OCI-LY7 (cell line): ENCODE measurements around the gene AFF3. TPM values are rescaled to one million over a fixed set of nuclear protein-coding genes. Genes with fewer than 3 reads are reported as not detected.

ENCODE experiments used
- BruUV-seq: library from RNA; stranded (reverse); fragments of 400-500 nt; replicated peaks from 2 replicates; lab custom pipeline; 2021; lab: Mats Ljungman, UMichigan
- CTCF ChIA-PET: fragments of 300-600 bp; sonication (Branson Sonifier 250); formaldehyde crosslinking; loops from one replicate; lab custom pipeline; 2022; ENCODE audit warnings: antibody characterized with exemption; ENCODE audit not compliant: unreplicated experiment; lab: Charles Lee
- POLR2A ChIA-PET: fragments of 300-600 bp; sonication (Branson Sonifier 250); formaldehyde crosslinking; loops from one replicate; lab custom pipeline; 2022; ENCODE audit warnings: antibody characterized with exemption; lab: Charles Lee
- DNase-seq: peaks from one replicate; pipeline ENCODE4 v3.0.0-alpha.2; 2015; ENCODE audit warnings: low spot score
- H2AFZ ChIP-seq: fragments of 200-600 bp; sonication (generic), shearing (Covaris generic); 2 replicates; pipeline ENCODE4 v1.6.1; 2014; ENCODE audit warnings: mild to moderate bottlenecking, antibody characterized with exemption, low read length, moderate library complexity
- H3K27ac ChIP-seq: fragments of 200-600 bp; sonication (generic); 2 replicates; pipeline ENCODE4 v1.5.1; 2014; ENCODE audit warnings: mixed run types, low read depth, mild to moderate bottlenecking, moderate library complexity, low read length, inconsistent platforms; ENCODE audit not compliant: poor library complexity, severe bottlenecking
- H3K36me3 ChIP-seq: fragments of 200-600 bp; sonication (generic); 2 replicates; pipeline ENCODE4 v1.6.1; 2014; ENCODE audit warnings: mild to moderate bottlenecking, antibody characterized with exemption, low read length, moderate library complexity, mixed read lengths; ENCODE audit not compliant: insufficient read depth
- H3K4me1 ChIP-seq: fragments of 200-600 bp; sonication (generic); 2 replicates; pipeline ENCODE4 v1.5.1; 2014; ENCODE audit warnings: mild to moderate bottlenecking, low read length; ENCODE audit not compliant: insufficient read depth, poor library complexity, severe bottlenecking
- H3K4me2 ChIP-seq: fragments of 200-600 bp; sonication (generic); 2 replicates; pipeline ENCODE4 v1.6.1; 2014; ENCODE audit warnings: mild to moderate bottlenecking, low read length
- H3K4me3 ChIP-seq: fragments of 200-600 bp; sonication (generic); 2 replicates; pipeline ENCODE4 v1.5.1; 2014; ENCODE audit warnings: mild to moderate bottlenecking, low read depth, low read length; ENCODE audit not compliant: poor library complexity, severe bottlenecking
- H3K79me2 ChIP-seq: fragments of 200-600 bp; sonication (generic); 2 replicates; pipeline ENCODE4 v1.6.1; 2016; ENCODE audit warnings: low read depth, mild to moderate bottlenecking, low read length, moderate library complexity, mixed read lengths; ENCODE audit not compliant: insufficient read depth
- H3K9me2 ChIP-seq: fragments of 200-600 bp; sonication (generic); 2 replicates; pipeline ENCODE4 v1.6.1; 2016; ENCODE audit warnings: mild to moderate bottlenecking, low read length, mixed read lengths; ENCODE audit not compliant: insufficient read depth
- H3K9me3 ChIP-seq: fragments of 200-600 bp; sonication (generic); 2 replicates; pipeline ENCODE4 v1.6.1; 2014; ENCODE audit warnings: mild to moderate bottlenecking, mixed run types, low read length, mixed read lengths
- H4K20me1 ChIP-seq: fragments of 200-600 bp; sonication (generic); 2 replicates; pipeline ENCODE4 v1.6.1; 2014; ENCODE audit warnings: mild to moderate bottlenecking, antibody characterized with exemption, low read length, moderate library complexity, mixed read lengths; ENCODE audit not compliant: insufficient read depth
- EZH2phosphoT487 ChIP-seq: fragments of 200-600 bp; sonication (generic); IDR thresholded peaks from 2 replicates; pipeline ENCODE4 v1.6.1; 2018; ENCODE audit warnings: low read depth, borderline replicate concordance, mild to moderate bottlenecking, mixed run types, antibody characterized with exemption, low read length, moderate library complexity, mixed read lengths
- intact Hi-C: fragments of 100-400 bp; cut with micrococcal nuclease; formaldehyde crosslinking; loops from one replicate; pipeline ENCODE4 v1.10.0; 2022; ENCODE audit not compliant: unreplicated experiment
- total RNA-seq, 2 experiments: library from RNA; depleted of rRNA in 1 of 2; stranded (reverse); fragments of >200 nt in 1 of 2; shearing (Covaris generic) in 1 of 2; gene quantifications; 2 replicates each; pipeline ENCODE4 v1.2.3, GENCODE V29; 2014 to 2022
- TF ChIP-seq, protein P1 (sequence below): fragments of 200-600 bp; sonication (generic); conservative IDR thresholded peaks from 2 replicates; pipeline ENCODE4 v1.5.1; 2014; ENCODE audit warnings: mild to moderate bottlenecking, antibody characterized with exemption, low read length, moderate library complexity, mixed read lengths

Gene AFF3
- total RNA-seq, 2 experiments from 2014 or later: 131 to 133 TPM

DNA sequence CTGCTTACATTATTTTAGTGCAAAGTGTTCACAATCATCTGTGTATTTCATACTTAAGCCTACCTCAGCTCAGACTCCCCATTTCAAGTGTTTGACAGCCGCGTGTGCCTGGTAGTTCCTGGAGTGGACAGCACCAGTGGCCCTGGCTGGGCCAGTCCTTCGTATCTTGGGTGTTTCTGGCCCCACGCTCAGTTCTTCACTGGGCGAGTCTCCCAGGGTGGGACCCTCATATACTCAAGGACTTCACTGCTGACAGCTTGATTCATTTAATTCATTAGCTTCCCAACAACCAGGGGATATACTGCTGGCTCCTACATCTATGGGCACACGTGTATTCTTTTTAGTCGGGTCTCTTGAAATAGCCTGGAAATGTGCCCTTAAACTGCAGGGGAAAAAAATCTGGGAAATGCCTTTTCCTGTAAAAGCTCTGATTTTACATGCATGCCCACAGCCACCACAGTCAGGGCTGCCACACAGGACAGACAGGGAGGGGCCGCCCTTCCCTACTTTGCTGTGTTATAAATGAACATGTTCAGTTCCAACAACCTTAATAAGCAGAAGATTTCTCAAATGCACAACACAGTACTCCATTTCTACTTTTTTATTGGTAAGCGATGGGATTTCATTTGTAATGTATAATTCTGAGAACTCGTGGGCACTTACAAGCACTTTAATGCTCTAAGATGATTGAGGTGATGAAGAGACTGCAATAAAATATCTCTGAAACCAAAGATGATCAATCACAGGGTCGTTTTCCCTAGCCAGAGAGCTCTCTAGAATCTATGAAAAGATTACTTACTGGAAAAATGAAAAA is 447.1 kb downstream of the AFF3 start:
- TF ChIP-seq EZH2phosphoT487: no peak
- Histone ChIP-seq H3K9me3 (no peaks in the 10 kb centered on the region), H3K36me3 (no peaks in the 10 kb centered on the region), H3K27ac (no peak overlapping the region), H3K4me3 (no peak overlapping the region), H4K20me1 (no peaks in the 10 kb centered on the region), H3K9me2 (no peaks in the 10 kb centered on the region), H3K4me1 (peaks cover 12% of the 10 kb centered on the region), H3K79me2 (no peaks in the 10 kb centered on the region), H2AFZ (no peak overlapping the region), H3K4me2 (no peak overlapping the region)
- BruUV-seq: TSS peak; percentile 23
- CTCF ChIA-PET: no interaction called here
- intact Hi-C loops: no loop called here
- no peak for DNase-seq
- POLR2A ChIA-PET: interaction anchor here (0.7 kb wide), 2 partner anchors 542 to 564 kb away, joined by 3 to 4 read pairs; no protein-coding TSS in a partner anchor

DNA sequence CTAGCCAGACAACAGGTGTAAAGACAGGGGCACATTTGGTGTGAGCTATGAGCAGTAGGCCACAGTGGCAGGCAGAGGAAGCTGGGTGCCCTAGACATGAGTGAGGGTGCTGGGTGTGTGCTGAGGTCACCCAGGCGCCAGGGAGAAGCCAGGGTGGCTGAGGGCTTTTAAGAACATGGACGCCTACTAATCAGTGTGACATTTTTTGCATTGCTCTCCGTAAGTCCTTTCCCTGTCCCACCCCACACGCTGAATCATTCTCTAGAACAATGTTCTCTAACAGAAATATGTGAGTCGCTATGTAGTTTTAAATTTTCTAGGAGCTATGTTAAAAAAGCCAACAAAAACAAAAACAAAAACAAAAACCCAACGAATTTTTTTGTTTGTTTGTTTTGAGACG is 448.1 kb downstream of the AFF3 start:
- POLR2A ChIA-PET: interaction anchor here (0.6 kb wide), 1 partner anchor 162 kb away, joined by 5 read pairs; no protein-coding TSS in a partner anchor
- Histone ChIP-seq H3K9me3 (no peaks in the 10 kb centered on the region), H3K79me2 (no peaks in the 10 kb centered on the region), H3K4me2 (no peak overlapping the region), H3K4me1 (peaks cover 10% of the 10 kb centered on the region), H3K27ac (no peak overlapping the region), H3K4me3 (no peak overlapping the region), H3K9me2 (no peaks in the 10 kb centered on the region), H3K36me3 (no peaks in the 10 kb centered on the region), H2AFZ (no peak overlapping the region), H4K20me1 (no peaks in the 10 kb centered on the region)
- intact Hi-C loops: no loop called here
- no peak for TF ChIP-seq EZH2phosphoT487
- TF ChIP-seq, protein P1, sequence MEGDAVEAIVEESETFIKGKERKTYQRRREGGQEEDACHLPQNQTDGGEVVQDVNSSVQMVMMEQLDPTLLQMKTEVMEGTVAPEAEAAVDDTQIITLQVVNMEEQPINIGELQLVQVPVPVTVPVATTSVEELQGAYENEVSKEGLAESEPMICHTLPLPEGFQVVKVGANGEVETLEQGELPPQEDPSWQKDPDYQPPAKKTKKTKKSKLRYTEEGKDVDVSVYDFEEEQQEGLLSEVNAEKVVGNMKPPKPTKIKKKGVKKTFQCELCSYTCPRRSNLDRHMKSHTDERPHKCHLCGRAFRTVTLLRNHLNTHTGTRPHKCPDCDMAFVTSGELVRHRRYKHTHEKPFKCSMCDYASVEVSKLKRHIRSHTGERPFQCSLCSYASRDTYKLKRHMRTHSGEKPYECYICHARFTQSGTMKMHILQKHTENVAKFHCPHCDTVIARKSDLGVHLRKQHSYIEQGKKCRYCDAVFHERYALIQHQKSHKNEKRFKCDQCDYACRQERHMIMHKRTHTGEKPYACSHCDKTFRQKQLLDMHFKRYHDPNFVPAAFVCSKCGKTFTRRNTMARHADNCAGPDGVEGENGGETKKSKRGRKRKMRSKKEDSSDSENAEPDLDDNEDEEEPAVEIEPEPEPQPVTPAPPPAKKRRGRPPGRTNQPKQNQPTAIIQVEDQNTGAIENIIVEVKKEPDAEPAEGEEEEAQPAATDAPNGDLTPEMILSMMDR: no peak
- CTCF ChIA-PET: no interaction called here
- no peak for DNase-seq
- no TSS peak for BruUV-seq

DNA sequence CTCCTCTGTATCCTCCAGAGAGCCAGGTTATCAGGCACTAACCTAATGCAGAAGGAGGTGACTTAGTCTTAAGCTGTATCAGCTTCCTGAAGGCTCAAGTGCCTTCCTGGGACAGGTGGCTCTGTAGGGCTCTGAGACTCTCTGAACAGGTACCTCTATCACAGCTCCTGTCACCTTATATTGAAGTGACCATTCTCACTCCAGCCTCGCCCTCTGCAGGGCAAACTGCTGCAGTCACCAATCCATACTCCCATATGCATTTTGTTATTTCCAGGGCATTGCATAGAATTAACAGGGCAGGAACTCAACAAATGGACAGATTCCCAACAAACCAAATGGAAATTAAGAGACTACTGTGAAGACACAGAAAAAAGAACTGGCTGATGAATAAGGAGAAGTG is 449.6 kb downstream of the AFF3 start:
- no TSS peak for BruUV-seq
- Histone ChIP-seq H3K4me3 (no peak overlapping the region), H3K4me1 (peaks cover 7% of the 10 kb centered on the region), H4K20me1 (no peaks in the 10 kb centered on the region), H3K9me2 (no peaks in the 10 kb centered on the region), H3K27ac (no peak overlapping the region), H3K4me2 (no peak overlapping the region), H3K36me3 (no peaks in the 10 kb centered on the region), H3K79me2 (no peaks in the 10 kb centered on the region), H2AFZ (no peak overlapping the region), H3K9me3 (no peaks in the 10 kb centered on the region)
- ChIA-PET POLR2A (no interaction called here), CTCF (no interaction called here)
- intact Hi-C loops: no loop called here
- no peak for TF ChIP-seq EZH2phosphoT487
- TF ChIP-seq, protein P1: peak; percentile 71
- DNase-seq: peak; percentile 40
